MCF 10A (cell line): Measurements from ENCODE around the gene QPCT. TPM values are rescaled to one million over a fixed set of nuclear protein-coding genes. Genes with fewer than 3 reads are reported as not detected.

Experiments
- BruUV-seq: library from RNA; stranded (reverse); fragments of 400-500 nt; replicated peaks from 2 replicates; lab custom pipeline; 2021; lab: Mats Ljungman, UMichigan
- CTCF ChIA-PET: fragments of 300-600 bp; sonication (Branson Sonifier 250); formaldehyde crosslinking; extraction: SDS; loops from one replicate; lab custom pipeline; 2021; ENCODE audit warnings: antibody characterized with exemption, inconsistent platforms; lab: Yijun Ruan, JAX
- POLR2A ChIA-PET: fragments of 300-600, 350-650 bp; sonication (Branson Sonifier 250); formaldehyde crosslinking; extraction: SDS; loops from one replicate; lab custom pipeline; 2020; ENCODE audit warnings: antibody characterized with exemption, inconsistent platforms; lab: Yijun Ruan, JAX
- DNase-seq: peaks from one replicate; pipeline ENCODE4 v3.0.0-alpha.2; 2018; ENCODE audit not compliant: unreplicated experiment
- H3K27ac Mint-ChIP-seq: one replicate; pipeline ENCODE4 v1.8.0; 2022; ENCODE audit warnings: mild to moderate bottlenecking, low read depth, mixed read lengths; ENCODE audit not compliant: unreplicated experiment
- H3K27me3 Mint-ChIP-seq: one replicate; pipeline ENCODE4 v1.8.0; 2022; ENCODE audit warnings: mixed read lengths; ENCODE audit not compliant: insufficient read depth, unreplicated experiment
- H3K36me3 Mint-ChIP-seq: one replicate; pipeline ENCODE4 v1.8.0; 2022; ENCODE audit warnings: mild to moderate bottlenecking, moderate library complexity, mixed read lengths; ENCODE audit not compliant: insufficient read depth, unreplicated experiment
- H3K4me1 Mint-ChIP-seq: one replicate; pipeline ENCODE4 v1.8.0; 2022; ENCODE audit warnings: mixed read lengths; ENCODE audit not compliant: insufficient read depth, unreplicated experiment
- H3K4me3 Mint-ChIP-seq: one replicate; pipeline ENCODE4 v1.8.0; 2022; ENCODE audit warnings: mild to moderate bottlenecking, moderate library complexity, mixed read lengths; ENCODE audit not compliant: unreplicated experiment
- H3K9me3 Mint-ChIP-seq: one replicate; pipeline ENCODE4 v1.8.0; 2022; ENCODE audit warnings: mixed read lengths; ENCODE audit not compliant: unreplicated experiment
- intact Hi-C: fragments of 100-400 bp; cut with micrococcal nuclease; formaldehyde crosslinking; loops from 2 replicates; pipeline ENCODE4 v1.14.1; 2022
- total RNA-seq: library from RNA; stranded (reverse); gene quantifications from 2 replicates; pipeline ENCODE4 v1.2.3, GENCODE V29; 2022
- TF ChIP-seq, protein P1 (sequence below): fragments of 200-600 bp; IDR thresholded peaks from one replicate; pipeline ENCODE4 v1.8.0; 2022; ENCODE audit warnings: antibody characterized with exemption, mild to moderate bottlenecking; ENCODE audit not compliant: unreplicated experiment

QPCT gene
- total RNA-seq, 1 experiment from 2014 or later = not detected

DNA sequence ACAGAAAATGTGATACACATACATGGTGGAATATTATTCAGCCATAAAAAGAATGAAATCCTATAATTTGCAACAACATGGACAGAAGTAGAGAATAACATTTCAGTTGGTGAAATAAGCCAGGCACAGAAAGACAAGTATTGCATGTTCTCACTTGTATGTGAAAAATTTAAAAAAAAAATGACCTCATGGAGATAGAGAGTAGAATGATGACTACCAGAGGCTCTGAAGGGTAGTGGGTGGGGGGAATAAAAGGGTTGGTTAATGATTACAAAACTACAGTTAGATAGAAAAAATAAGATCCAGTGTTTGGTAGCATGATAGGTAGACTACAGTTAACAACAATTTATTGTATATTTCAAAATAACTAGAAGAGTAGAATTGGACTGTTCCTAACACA, 44.3 kb upstream of the QPCT start:
- CTCF ChIA-PET = no interaction called here
- DNase-seq = no peak
- TF ChIP-seq, protein P1, sequence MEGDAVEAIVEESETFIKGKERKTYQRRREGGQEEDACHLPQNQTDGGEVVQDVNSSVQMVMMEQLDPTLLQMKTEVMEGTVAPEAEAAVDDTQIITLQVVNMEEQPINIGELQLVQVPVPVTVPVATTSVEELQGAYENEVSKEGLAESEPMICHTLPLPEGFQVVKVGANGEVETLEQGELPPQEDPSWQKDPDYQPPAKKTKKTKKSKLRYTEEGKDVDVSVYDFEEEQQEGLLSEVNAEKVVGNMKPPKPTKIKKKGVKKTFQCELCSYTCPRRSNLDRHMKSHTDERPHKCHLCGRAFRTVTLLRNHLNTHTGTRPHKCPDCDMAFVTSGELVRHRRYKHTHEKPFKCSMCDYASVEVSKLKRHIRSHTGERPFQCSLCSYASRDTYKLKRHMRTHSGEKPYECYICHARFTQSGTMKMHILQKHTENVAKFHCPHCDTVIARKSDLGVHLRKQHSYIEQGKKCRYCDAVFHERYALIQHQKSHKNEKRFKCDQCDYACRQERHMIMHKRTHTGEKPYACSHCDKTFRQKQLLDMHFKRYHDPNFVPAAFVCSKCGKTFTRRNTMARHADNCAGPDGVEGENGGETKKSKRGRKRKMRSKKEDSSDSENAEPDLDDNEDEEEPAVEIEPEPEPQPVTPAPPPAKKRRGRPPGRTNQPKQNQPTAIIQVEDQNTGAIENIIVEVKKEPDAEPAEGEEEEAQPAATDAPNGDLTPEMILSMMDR = no peak
- POLR2A ChIA-PET = no interaction called here
- Mint-ChIP-seq H3K27me3 (no peaks in the 10 kb centered on the region), H3K4me3 (no peak overlapping the region), H3K4me1 (peaks cover 13% of the 10 kb centered on the region), H3K27ac (no peak overlapping the region), H3K9me3 (no peaks in the 10 kb centered on the region), H3K36me3 (peaks cover 5% of the 10 kb centered on the region)
- intact Hi-C loops = no loop called here
- BruUV-seq = no TSS peak

GRCh38 chr2:37300578-37300977, 43.9 kb upstream of the QPCT start:
- H3K4me3 Mint-ChIP-seq = no peak overlapping the region
- no peak for DNase-seq
- no peaks in the 10 kb centered on the region for H3K27me3 Mint-ChIP-seq
- CTCF ChIA-PET = interaction anchor here (0.6 to 0.7 kb wide), 2 partner anchors 14 to 577 kb away, joined by 3 to 4 read pairs; no protein-coding TSS in a partner anchor
- H3K9me3 Mint-ChIP-seq = no peaks in the 10 kb centered on the region
- H3K36me3 Mint-ChIP-seq = peaks cover 5% of the 10 kb centered on the region
- TF ChIP-seq, protein P1 = no peak
- H3K27ac Mint-ChIP-seq = no peak overlapping the region
- POLR2A ChIA-PET = interaction anchor here (0.5 to 0.7 kb wide), 3 partner anchors 12 to 93 kb away, joined by 3 to 4 read pairs (median 3); no protein-coding TSS in a partner anchor
- intact Hi-C loops = no loop called here
- peaks cover 10% of the 10 kb centered on the region for H3K4me1 Mint-ChIP-seq
- BruUV-seq = no TSS peak

DNA sequence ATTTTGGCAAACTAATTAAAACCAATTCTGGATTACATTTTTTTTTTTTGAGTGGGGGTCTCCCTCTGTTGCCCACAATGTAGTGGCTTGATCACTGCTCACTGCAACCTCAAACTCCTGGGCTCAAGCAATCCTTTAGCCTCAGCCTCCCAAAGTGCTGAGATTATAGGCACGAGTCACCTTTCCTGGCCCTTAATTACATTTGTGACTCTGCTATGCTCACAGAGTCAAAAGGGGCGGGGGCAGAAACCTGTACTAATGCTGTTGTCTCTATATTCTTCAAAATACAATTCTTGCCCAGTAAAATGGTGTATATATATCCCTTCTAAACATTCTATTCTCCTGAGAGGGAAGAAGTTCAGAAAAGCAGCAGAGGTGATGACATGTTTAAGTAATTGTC, 43.0 kb upstream of the QPCT start:
- H3K4me1 Mint-ChIP-seq = peaks cover 11% of the 10 kb centered on the region
- TF ChIP-seq, protein P1 = no peak
- H3K9me3 Mint-ChIP-seq = no peaks in the 10 kb centered on the region
- ChIA-PET POLR2A (interaction anchor here (0.7 kb wide), 3 partner anchors 22 to 92 kb away, joined by 3 to 4 read pairs (median 3); no protein-coding TSS in a partner anchor), CTCF (interaction anchor here (0.6 to 1.0 kb wide), 3 partner anchors 9 to 577 kb away, joined by 3 to 4 read pairs (median 3); no protein-coding TSS in a partner anchor)
- no TSS peak for BruUV-seq
- H3K36me3 Mint-ChIP-seq = peaks cover 5% of the 10 kb centered on the region
- DNase-seq = no peak
- H3K27ac Mint-ChIP-seq = no peak overlapping the region
- intact Hi-C loops = no loop called here
- H3K27me3 Mint-ChIP-seq = no peaks in the 10 kb centered on the region
- H3K4me3 Mint-ChIP-seq = no peak overlapping the region

- POLR2A ChIA-PET = no interaction called here
- H3K36me3 Mint-ChIP-seq = peaks cover 5% of the 10 kb centered on the region
- TF ChIP-seq, protein P1 = no peak
Measured at GRCh38 chr2:37302701-37303252, 41.7 kb upstream of the QPCT start.

More at GRCh38 chr2:37302701-37303252, 41.7 kb upstream of the QPCT start:
- CTCF ChIA-PET = interaction anchor here (1.0 kb wide), 1 partner anchor 8 kb away, joined by 3 read pairs; no protein-coding TSS in a partner anchor
- BruUV-seq = no TSS peak
- intact Hi-C loops = no loop called here
- Mint-ChIP-seq H3K4me3 (no peak overlapping the region), H3K27ac (no peak overlapping the region), H3K27me3 (no peaks in the 10 kb centered on the region), H3K9me3 (no peaks in the 10 kb centered on the region), H3K4me1 (peaks cover 18% of the 10 kb centered on the region)
- DNase-seq = no peak
